GM13977 (cell line): Measurements from ENCODE around the gene RBM38.
A peak's percentile ranks its signal among the peaks of the same experiment; 100 is the strongest.

Experiments used
- DNase-seq: peaks from one replicate; pipeline ENCODE4 v3.0.0; 2012; ENCODE audit warnings: low spot score
- in situ Hi-C: fragments of 300-500 bp; cut with MboI; formaldehyde crosslinking; loops from one replicate; pipeline ENCODE4 v1.12.0; 2022; ENCODE audit warnings: low sequenced_read_pairs, low pct_unique_long_range_greater_than_20kb, mixed read lengths, inconsistent platforms; ENCODE audit not compliant: unreplicated experiment
- TF ChIP-seq, protein P1 (sequence below): IDR thresholded peaks from 2 replicates; pipeline ENCODE4 v1.5.1; 2012; ENCODE audit warnings: mild to moderate bottlenecking, control low read depth; ENCODE audit not compliant: insufficient read depth; ENCODE audit errors: extremely low read depth, missing control alignments

The RBM38 gene

DNA sequence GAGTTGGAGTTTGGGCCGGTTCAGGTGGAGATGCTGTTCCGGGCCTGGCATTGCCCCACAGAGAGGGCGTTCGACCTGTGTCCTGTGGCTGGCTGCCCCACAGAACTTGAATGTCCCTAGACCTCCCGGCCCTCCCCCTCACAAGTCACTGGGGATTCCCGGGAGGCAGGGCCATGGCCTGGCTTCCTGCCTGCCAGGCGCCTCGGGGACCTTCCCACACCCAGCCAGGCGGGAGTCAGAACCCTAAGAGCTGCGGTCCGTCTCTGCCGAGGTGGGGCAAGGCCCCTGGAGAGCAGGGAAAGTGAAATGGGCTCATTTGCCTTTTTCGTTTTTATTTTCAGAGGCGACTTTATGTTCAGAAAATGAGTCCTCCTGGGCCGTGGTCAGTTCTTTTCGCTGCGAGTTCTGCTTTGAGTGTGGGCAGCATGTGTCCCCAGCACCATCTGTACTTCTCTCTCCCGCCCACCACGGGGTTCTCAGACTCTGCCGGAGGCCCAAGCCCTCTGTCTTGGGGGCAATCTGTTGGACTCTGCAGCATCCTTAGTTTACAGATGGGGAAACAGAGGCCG lies 8.5 kb downstream of the RBM38 start:
- peak; percentile 88 for DNase-seq
- in situ Hi-C loops, result loop anchor here (25.0 kb wide), 1 partner anchor 813 kb away; no protein-coding TSS in a partner anchor
- TF ChIP-seq, protein P1, sequence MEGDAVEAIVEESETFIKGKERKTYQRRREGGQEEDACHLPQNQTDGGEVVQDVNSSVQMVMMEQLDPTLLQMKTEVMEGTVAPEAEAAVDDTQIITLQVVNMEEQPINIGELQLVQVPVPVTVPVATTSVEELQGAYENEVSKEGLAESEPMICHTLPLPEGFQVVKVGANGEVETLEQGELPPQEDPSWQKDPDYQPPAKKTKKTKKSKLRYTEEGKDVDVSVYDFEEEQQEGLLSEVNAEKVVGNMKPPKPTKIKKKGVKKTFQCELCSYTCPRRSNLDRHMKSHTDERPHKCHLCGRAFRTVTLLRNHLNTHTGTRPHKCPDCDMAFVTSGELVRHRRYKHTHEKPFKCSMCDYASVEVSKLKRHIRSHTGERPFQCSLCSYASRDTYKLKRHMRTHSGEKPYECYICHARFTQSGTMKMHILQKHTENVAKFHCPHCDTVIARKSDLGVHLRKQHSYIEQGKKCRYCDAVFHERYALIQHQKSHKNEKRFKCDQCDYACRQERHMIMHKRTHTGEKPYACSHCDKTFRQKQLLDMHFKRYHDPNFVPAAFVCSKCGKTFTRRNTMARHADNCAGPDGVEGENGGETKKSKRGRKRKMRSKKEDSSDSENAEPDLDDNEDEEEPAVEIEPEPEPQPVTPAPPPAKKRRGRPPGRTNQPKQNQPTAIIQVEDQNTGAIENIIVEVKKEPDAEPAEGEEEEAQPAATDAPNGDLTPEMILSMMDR, result no peak

DNA sequence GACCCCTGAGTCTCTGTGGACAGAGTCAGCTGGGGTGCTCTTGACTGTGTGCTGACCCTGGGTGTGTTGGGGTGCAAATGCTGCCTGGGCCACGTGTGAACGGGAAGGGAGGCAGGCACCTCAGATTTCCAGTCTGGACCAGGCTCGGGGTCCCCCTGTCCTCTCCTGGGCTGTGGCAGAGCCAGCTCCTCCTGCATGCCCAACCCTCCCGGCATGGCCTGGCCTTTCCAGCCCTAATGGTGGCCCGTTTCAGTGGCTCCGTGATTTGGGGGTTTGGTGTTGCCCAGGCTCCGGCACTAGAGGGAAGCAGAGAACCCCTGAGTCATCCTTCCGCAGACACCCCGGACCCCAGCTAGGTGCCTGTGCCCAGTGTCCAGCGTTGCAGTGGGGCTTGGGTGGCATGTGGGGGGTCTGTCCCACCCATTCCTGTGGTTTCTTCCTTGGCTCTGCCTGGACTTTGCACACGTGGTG lies 9.1 kb downstream of the RBM38 start:
- TF ChIP-seq, protein P1, result peak; percentile 62
- in situ Hi-C loops, result no loop called here

DNA sequence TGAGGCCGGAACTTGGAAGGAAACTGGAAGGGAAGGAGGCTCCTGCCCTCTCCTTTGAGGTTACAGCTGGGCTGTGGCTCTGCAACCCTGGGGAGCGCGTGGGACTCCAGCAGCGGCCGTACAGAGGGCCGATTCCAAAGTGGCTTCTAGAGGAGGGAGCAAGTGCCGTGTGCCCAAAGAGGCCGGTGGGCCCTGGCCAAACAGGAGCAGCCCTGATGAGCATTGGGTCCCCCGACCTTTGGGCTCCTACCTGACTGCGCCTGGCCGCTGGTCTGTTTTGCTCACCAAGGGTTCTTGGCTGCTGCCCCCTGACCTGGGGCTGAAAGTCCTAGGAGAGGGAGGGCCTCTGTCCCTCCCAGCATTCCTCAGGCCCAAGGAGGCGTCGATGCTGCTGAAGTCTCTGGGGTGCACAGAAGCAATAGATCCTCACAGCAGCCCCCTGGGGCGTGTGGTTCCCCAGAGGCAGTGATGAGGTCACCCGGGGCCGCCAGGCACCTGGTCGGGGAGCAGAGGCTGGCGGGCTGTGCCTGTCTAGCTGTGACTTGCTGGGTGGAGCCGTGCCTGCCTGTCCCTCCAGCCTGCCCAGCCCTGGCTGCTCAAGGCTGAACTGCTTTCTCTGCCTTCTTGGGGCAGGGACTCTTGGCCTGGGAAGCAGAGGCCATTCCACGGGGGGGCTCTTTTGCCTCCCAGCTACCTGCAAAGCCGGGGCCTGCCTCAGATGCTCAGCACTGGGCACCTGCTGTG lies 9.8 kb downstream of the RBM38 start:
- in situ Hi-C loops, result no loop called here
- peak; percentile 84 for DNase-seq
- TF ChIP-seq, protein P1, result no peak

More for the DNA sequence above, 9.1 kb downstream of the RBM38 start:
- DNase-seq, result peak; percentile 83

DNA sequence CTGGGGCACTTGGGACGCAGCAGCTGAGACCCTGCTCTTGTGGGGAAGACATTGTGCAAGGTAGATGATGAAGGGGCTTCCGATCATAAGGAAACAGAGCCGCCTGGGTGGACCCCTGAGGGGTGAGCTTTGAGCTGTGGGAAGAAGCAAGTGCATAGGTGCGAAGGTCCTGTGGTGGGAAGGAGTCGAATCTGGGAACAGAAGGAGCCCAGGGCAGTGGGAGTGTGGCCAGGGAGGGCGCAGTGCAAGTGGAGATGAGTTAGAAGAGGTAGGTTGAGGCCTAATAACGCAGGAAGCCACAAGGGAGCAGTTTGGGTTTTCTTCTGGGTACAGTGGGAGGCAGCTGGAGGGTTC lies 10.3 kb downstream of the RBM38 start:
- no peak for DNase-seq
- TF ChIP-seq, protein P1, result no peak
- in situ Hi-C loops, result no loop called here

DNA sequence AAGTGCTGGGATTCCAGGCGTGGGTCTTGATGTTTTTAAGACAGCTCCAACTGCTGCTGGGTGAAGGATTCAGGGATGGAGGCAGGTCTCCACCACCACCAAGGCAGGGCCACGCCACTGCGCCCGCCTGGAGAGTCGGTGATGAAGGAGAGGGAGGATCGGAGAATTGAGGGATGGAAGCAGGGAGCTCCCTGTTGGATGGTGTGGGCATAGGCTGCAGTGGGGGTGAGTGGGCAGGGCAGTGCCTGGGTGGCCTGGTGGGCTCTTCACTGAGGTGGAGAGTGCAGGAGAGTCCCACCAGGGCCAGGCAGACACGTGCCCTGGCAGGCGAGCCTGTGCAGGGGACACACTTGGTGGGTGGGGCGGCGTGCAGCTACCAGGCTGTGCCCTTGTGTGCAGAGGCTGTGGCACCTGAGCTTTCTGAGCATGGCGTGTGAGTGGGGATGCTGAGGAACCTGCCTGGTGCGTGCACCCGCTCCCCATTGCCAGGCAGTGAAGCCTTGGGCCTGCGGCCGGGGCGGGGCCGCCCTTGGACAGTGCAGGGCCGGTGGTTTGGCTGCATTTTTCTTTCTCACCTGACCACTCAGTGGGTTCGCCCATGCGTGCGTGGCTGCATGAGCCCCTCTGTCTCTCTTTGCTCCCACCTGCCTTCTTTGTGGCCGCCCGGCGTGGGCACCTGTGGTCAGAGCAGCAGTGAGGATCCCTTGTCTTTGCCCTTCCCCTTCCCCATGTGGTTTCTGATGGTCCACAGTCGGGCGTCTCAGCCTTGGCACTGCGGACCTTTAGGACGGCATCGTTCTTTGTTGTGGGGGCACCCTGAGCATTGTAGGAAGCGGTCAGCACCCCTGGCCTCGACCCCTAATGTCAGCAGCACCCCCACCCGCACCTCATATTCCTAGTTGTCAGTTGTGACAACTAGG lies 11.3 kb downstream of the RBM38 start:
- TF ChIP-seq, protein P1, result no peak
- no peak for DNase-seq
- in situ Hi-C loops, result no loop called here

DNA sequence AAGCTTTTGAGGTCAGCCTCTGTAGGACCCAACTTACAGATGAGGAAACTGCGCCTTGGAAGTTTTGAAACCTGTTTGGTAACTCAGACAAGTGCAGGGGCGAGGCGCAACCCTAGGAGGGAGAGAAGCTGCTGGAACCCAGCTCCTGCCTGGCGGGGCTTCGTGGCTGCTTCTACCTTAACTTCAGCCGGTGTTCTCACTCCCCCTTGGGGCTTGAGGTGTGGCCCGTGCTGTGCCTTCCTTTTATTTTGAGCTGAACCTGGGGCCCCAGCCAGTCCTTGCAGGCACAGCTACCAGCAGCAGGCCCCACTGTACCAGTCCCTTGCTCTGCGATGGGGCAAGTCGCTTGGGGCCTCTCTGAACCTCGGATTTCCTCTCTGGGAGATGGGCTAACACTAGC lies 12.0 kb downstream of the RBM38 start:
- TF ChIP-seq, protein P1, result no peak
- in situ Hi-C loops, result no loop called here
- no peak for DNase-seq
